Right lobe of liver (tissue), 4 donors: ENCODE results near the gene LCMT2.

Source experiments
- CTCF ChIP-seq, 4 donors: fragments of 200-600 bp in 3 of 4; fragments of 450-650 bp in 1 of 4; IDR thresholded peaks; one replicate each; pipeline versions ENCODE4 v1.5.1 to v1.8.0; 2016 to 2022; ENCODE audit warnings: antibody characterized with exemption in 4 of 4, mild to moderate bottlenecking in 2 of 4
- POLR2A ChIP-seq: fragments of 450-650 bp; IDR thresholded peaks from one replicate; pipeline ENCODE4 v1.6.1; 2017; ENCODE audit warnings: antibody characterized with exemption, mild to moderate bottlenecking
- donor health status: DM: no; HTN: no; CAD: no.
- donor health status: DM: no; HTN: no; CAD: no.
- donor health status: DM: no; HTN: yes; CAD: no.

DNA sequence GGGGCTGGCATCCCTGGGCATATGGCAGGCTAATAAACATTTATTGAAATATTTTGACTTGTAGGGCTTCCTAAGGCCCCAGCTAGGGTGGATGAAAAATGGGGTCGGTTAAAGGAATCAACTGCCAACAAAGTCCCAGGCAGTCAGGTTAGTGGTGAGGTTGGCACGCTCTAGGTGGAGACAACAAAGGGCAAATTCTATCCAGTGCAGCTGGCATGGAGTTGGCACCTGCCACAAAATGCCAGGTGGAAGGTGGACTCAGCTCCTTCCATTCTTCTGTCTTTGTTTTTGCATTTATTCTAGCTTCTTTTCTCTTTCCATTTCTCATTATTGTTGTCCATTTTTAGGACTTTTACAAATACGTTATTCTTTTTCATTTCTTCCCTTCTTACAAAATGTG, 31.0 kb downstream of the LCMT2 start:
- no peak for TF ChIP-seq CTCF (IDR thresholded peaks at IDR 0.05)
- TF ChIP-seq POLR2A, result no peak
